ENCODE results near the gene TNFRSF8.

The TNFRSF8 gene

GRCh38 chr1:12144969-12145368, 81.9 kb downstream of the TNFRSF8 start:
- no peak for DNase-seq

GRCh38 chr1:12145616-12146342, 82.7 kb downstream of the TNFRSF8 start:
- no peak for DNase-seq

- DNase-seq: no peak
Measured at GRCh38 chr1:12146343-12147112, 83.4 kb downstream of the TNFRSF8 start.

GRCh38 chr1:12147201-12147701, 84.1 kb downstream of the TNFRSF8 start:
- no peak for DNase-seq

- no peak for DNase-seq
Measured at GRCh38 chr1:12148160-12148957, 85.3 kb downstream of the TNFRSF8 start.

GRCh38 chr1:12148958-12149790, 86.1 kb downstream of the TNFRSF8 start:
- DNase-seq: no peak

GRCh38 chr1:12149791-12150175, 86.7 kb downstream of the TNFRSF8 start:
- DNase-seq: no peak

GRCh38 chr1:12150456-12151200, 87.5 kb downstream of the TNFRSF8 start:
- DNase-seq: no peak

- DNase-seq: no peak
Measured at GRCh38 chr1:12151465-12151864, 88.4 kb downstream of the TNFRSF8 start.

- DNase-seq: no peak
Measured at GRCh38 chr1:12152113-12152891, 89.2 kb downstream of the TNFRSF8 start.

- no peak for DNase-seq
Measured at GRCh38 chr1:12153181-12153785, 90.2 kb downstream of the TNFRSF8 start.

GRCh38 chr1:12155328-12155727, 92.2 kb downstream of the TNFRSF8 start:
- DNase-seq: no peak

GRCh38 chr1:12157366-12158231, 94.5 kb downstream of the TNFRSF8 start:
- DNase-seq: no peak

GRCh38 chr1:12158357-12159092, 95.4 kb downstream of the TNFRSF8 start:
- DNase-seq: no peak

GRCh38 chr1:12159816-12160215, 96.7 kb downstream of the TNFRSF8 start:
- no peak for DNase-seq

GRCh38 chr1:12161324-12161661, 98.2 kb downstream of the TNFRSF8 start:
- DNase-seq: no peak

- DNase-seq: no peak
Measured at GRCh38 chr1:12161662-12162458, 98.8 kb downstream of the TNFRSF8 start.
